ENCODE data around the gene PHOSPHO2.

DNA sequence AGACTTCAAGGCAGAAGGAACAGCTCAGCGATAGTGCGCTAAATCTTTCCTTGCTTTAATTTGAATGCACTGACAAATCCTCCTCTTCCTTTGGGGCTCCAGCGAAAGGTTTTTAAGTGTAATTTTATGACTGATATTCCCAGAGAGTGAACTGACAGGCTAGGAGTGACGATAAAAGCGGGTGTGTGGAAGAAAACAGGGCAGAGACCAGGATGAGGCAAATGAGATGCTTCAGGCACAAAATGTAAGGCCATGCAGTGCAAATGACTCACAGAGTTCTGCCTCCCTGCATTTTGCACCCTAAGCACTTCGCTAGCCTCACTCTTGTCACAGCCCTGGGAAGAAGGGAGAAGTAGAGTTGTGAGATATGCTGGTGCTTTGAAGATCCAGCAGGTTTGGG, 54.0 kb downstream of the PHOSPHO2 start:
- TF ChIP-seq, protein P1, sequence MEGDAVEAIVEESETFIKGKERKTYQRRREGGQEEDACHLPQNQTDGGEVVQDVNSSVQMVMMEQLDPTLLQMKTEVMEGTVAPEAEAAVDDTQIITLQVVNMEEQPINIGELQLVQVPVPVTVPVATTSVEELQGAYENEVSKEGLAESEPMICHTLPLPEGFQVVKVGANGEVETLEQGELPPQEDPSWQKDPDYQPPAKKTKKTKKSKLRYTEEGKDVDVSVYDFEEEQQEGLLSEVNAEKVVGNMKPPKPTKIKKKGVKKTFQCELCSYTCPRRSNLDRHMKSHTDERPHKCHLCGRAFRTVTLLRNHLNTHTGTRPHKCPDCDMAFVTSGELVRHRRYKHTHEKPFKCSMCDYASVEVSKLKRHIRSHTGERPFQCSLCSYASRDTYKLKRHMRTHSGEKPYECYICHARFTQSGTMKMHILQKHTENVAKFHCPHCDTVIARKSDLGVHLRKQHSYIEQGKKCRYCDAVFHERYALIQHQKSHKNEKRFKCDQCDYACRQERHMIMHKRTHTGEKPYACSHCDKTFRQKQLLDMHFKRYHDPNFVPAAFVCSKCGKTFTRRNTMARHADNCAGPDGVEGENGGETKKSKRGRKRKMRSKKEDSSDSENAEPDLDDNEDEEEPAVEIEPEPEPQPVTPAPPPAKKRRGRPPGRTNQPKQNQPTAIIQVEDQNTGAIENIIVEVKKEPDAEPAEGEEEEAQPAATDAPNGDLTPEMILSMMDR (IDR thresholded peaks at IDR 0.05): no peak
- TF ChIP-seq POLR2A (IDR thresholded peaks at IDR 0.05): no peak

Data from tibial nerve (tissue), 3 donors.